ENCODE data around the gene SRPRB. TPM values are rescaled to one million over a fixed set of nuclear protein-coding genes. Genes with fewer than 3 reads are reported as not detected.

Gene SRPRB
- total and polyA plus RNA-seq, 2 donors from 2014 or later, result 47.9 to 58.8 TPM

DNA sequence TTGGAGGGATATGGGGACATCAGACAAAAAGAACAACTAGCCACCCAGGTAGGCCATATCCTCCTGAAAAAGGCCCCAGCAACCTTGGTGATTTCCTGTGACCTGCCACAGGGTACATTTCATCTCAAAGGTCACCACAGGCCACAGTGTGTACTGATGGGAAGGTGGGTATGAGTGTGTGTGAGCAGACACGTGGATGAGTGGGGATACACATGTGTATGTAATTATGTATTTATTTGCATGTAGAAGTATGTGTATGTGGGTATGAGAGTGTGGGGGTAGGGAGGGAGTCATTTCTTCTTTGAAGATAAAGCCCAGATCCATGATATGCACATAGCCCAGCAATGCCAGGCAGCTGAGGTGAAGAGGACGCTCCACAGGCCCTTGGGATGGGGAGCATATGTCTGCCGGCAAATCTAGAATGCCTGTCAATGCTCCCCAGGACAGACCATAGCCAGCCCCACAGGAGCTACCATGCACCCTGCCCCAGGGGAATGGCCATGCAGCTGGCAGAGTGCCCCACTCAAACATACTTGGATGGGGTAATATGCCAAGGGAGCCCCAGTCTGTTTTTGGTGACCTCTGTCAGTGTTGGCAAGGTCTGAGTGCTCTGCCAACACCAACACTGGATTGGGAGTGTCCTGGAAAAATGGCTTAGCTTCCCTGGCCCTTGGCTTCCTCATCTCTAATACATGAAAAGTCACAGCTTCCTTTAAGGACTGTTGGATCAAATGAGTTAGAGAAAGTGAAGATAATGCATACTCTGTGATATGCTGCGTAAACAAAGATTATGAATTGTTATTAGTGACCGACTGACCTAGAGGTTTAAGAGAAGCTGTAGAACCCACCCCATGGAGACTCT is 47.7 kb downstream of the SRPRB start:
- TF ChIP-seq, protein P1, sequence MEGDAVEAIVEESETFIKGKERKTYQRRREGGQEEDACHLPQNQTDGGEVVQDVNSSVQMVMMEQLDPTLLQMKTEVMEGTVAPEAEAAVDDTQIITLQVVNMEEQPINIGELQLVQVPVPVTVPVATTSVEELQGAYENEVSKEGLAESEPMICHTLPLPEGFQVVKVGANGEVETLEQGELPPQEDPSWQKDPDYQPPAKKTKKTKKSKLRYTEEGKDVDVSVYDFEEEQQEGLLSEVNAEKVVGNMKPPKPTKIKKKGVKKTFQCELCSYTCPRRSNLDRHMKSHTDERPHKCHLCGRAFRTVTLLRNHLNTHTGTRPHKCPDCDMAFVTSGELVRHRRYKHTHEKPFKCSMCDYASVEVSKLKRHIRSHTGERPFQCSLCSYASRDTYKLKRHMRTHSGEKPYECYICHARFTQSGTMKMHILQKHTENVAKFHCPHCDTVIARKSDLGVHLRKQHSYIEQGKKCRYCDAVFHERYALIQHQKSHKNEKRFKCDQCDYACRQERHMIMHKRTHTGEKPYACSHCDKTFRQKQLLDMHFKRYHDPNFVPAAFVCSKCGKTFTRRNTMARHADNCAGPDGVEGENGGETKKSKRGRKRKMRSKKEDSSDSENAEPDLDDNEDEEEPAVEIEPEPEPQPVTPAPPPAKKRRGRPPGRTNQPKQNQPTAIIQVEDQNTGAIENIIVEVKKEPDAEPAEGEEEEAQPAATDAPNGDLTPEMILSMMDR (IDR thresholded peaks at IDR 0.05; ENCODE audit: borderline replicate concordance, extremely low read depth, insufficient read depth), result no peak
- no peak for FAIRE-seq
- no peak overlapping the region for H3K9ac ChIP-seq (ENCODE audit: low read length in 3 of 3)
- no peaks in the 10 kb centered on the region for H3K27me3 ChIP-seq (ENCODE audit: control insufficient read depth, insufficient read depth, low read length)
- no peak overlapping the region for H3K27ac ChIP-seq (ENCODE audit: low read depth in 2 of 2, low read length in 2 of 2)
- intact Hi-C loops (cut with DNase I), result no loop called here
- no peaks in the 10 kb centered on the region for H3K9me3 ChIP-seq (ENCODE audit: control insufficient read depth in 2 of 3, insufficient read depth in 1 of 3, low read length in 3 of 3)
- no peaks in the 10 kb centered on the region for H3K36me3 ChIP-seq (ENCODE audit: control insufficient read depth in 2 of 3, insufficient read depth in 3 of 3, low read length in 3 of 3)
- DNase-seq, result peak in 1 of 5 donors; percentile 5
- H3K4me1 ChIP-seq (ENCODE audit: control insufficient read depth in 2 of 3, insufficient read depth in 2 of 3, low read depth in 1 of 3, low read length in 3 of 3), result no peaks in the 10 kb centered on the region
- no peak overlapping the region for H3K4me3 ChIP-seq (ENCODE audit: low read length in 3 of 3)

GRCh38 chr3:133853925-133854227 is 48.3 kb downstream of the SRPRB start:
- Histone ChIP-seq H3K27me3 (ENCODE audit: control insufficient read depth, insufficient read depth, low read length) (no peaks in the 10 kb centered on the region), H3K4me1 (ENCODE audit: control insufficient read depth in 2 of 3, insufficient read depth in 2 of 3, low read depth in 1 of 3, low read length in 3 of 3) (no peaks in the 10 kb centered on the region), H3K27ac (ENCODE audit: low read depth in 2 of 2, low read length in 2 of 2) (no peak overlapping the region), H3K4me3 (ENCODE audit: low read length in 3 of 3) (no peak overlapping the region), H3K36me3 (ENCODE audit: control insufficient read depth in 2 of 3, insufficient read depth in 3 of 3, low read length in 3 of 3) (no peaks in the 10 kb centered on the region), H3K9ac (ENCODE audit: low read length in 3 of 3) (no peak overlapping the region), H3K9me3 (ENCODE audit: control insufficient read depth in 2 of 3, insufficient read depth in 1 of 3, low read length in 3 of 3) (no peaks in the 10 kb centered on the region)
- DNase-seq (peak in 1 of 5 donors; percentile 4), FAIRE-seq (no peak)
- TF ChIP-seq, protein P1 (IDR thresholded peaks at IDR 0.05; ENCODE audit: borderline replicate concordance, extremely low read depth, insufficient read depth), result no peak
- intact Hi-C loops (cut with DNase I), result no loop called here

DNA sequence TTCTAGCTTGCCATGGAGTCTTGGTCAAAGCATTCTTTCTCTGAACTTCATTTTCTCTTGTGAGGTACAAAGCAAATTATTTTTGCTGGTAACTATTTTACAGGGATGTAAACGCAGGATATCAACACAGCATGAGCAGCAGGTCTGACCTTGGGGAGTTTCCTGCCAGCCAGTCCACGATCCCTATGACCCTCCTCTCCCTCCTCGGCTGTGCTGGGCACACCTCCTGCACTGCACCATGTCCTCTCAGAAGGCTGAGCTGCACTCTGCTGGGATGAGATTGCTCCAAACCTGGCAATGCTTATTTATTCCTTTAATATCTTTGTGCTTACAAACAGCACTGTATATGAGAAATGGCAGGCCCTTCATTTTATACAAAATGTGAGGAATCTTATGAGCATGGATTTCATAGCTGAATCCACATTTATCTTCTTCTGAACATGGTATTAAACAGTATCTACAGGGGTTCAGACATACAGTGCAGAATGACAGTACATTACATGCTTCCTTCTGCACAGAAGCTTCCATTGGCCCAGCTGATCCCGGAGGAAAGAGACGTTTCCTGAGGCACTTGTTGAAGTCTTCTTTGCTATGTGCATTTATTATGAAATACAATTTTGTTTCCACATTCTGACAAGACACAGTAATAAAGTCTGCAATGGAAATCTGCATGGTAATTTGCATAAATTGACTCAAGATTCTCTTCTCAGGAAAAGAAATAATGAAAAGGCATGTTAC is 48.8 kb downstream of the SRPRB start:
- Histone ChIP-seq H3K4me1 (ENCODE audit: control insufficient read depth in 2 of 3, insufficient read depth in 2 of 3, low read depth in 1 of 3, low read length in 3 of 3) (no peaks in the 10 kb centered on the region), H3K4me3 (ENCODE audit: low read length in 3 of 3) (no peak overlapping the region), H3K27ac (ENCODE audit: low read depth in 2 of 2, low read length in 2 of 2) (no peak overlapping the region), H3K27me3 (ENCODE audit: control insufficient read depth, insufficient read depth, low read length) (no peaks in the 10 kb centered on the region), H3K9ac (ENCODE audit: low read length in 3 of 3) (no peak overlapping the region), H3K9me3 (ENCODE audit: control insufficient read depth in 2 of 3, insufficient read depth in 1 of 3, low read length in 3 of 3) (no peaks in the 10 kb centered on the region), H3K36me3 (ENCODE audit: control insufficient read depth in 2 of 3, insufficient read depth in 3 of 3, low read length in 3 of 3) (no peaks in the 10 kb centered on the region)
- TF ChIP-seq, protein P1 (IDR thresholded peaks at IDR 0.05; ENCODE audit: borderline replicate concordance, extremely low read depth, insufficient read depth), result no peak
- DNase-seq, result peak in 1 of 5 donors; percentile 5
- no peak for FAIRE-seq
- intact Hi-C loops (cut with DNase I), result no loop called here

Data from kidney (tissue), 14 donors.